NCI-H82 treated with DMSO at 0.1 percent for 48 hours (cell line): ENCODE results near the gene ZFYVE28.
"Not testable (repeated sequence)": the region's sequence is repeated elsewhere in the genome, so short reads cannot be mapped to it uniquely, and the experiment has no call there.

Experiments
- DNase-seq: peaks from one replicate; lab custom pipeline; 2025; ENCODE audit not compliant: unreplicated experiment; lab: John Stamatoyannopoulos, UW

The ZFYVE28 gene

GRCh38 chr4:2290974-2291704, 127.3 kb downstream of the ZFYVE28 start:
- no peak for DNase-seq

GRCh38 chr4:2290488-2290887, 128.0 kb downstream of the ZFYVE28 start:
- DNase-seq = no peak

- DNase-seq = no peak
Measured at GRCh38 chr4:2289955-2290333, 128.5 kb downstream of the ZFYVE28 start.

- no peak for DNase-seq
Measured at GRCh38 chr4:2289311-2289954, 129.0 kb downstream of the ZFYVE28 start.

- DNase-seq = no peak
Measured at GRCh38 chr4:2288051-2288541, 130.3 kb downstream of the ZFYVE28 start.

GRCh38 chr4:2287594-2287915, 130.9 kb downstream of the ZFYVE28 start:
- no peak for DNase-seq

GRCh38 chr4:2286904-2287593, 131.4 kb downstream of the ZFYVE28 start:
- DNase-seq = no peak

GRCh38 chr4:2285613-2286381, 132.6 kb downstream of the ZFYVE28 start:
- no peak for DNase-seq

GRCh38 chr4:2284934-2285612, 133.4 kb downstream of the ZFYVE28 start:
- DNase-seq = no peak

- no peak for DNase-seq
Measured at GRCh38 chr4:2284161-2284933, 134.1 kb downstream of the ZFYVE28 start.

GRCh38 chr4:2283199-2283711, 135.2 kb downstream of the ZFYVE28 start:
- no peak for DNase-seq

GRCh38 chr4:2281575-2282343, 136.7 kb downstream of the ZFYVE28 start:
- no peak for DNase-seq

GRCh38 chr4:2280531-2281300, 137.7 kb downstream of the ZFYVE28 start:
- no peak for DNase-seq

GRCh38 chr4:2277956-2278355, 140.5 kb downstream of the ZFYVE28 start:
- no peak for DNase-seq

- DNase-seq = no peak
Measured at GRCh38 chr4:2276581-2277325, 141.7 kb downstream of the ZFYVE28 start.

- DNase-seq = no peak
Measured at GRCh38 chr4:2275546-2276251, 142.7 kb downstream of the ZFYVE28 start.

GRCh38 chr4:2275044-2275397, 143.4 kb downstream of the ZFYVE28 start:
- not testable (repeated sequence) for DNase-seq
